HG02588 (cell line): ENCODE measurements around the gene WDR3.

ENCODE experiments used
- ATAC-seq: cut with Tn5 transposase; IDR thresholded peaks from one replicate; pipeline ENCODE4 v1.9.1; 2021; ENCODE audit warnings: mild to moderate bottlenecking, moderate library complexity; ENCODE audit not compliant: unreplicated experiment

WDR3 gene

GRCh38 chr1:117942293-117942692 is 12.8 kb downstream of the WDR3 start:
- no peak for ATAC-seq

- no peak for ATAC-seq
Observed at GRCh38 chr1:117952386-117952785, 22.8 kb downstream of the WDR3 start.

GRCh38 chr1:117959364-117959763 is 29.8 kb downstream of the WDR3 start:
- ATAC-seq, result no peak

GRCh38 chr1:117964290-117965038 is 34.9 kb downstream of the WDR3 start:
- ATAC-seq, result no peak

- ATAC-seq, result no peak
Observed at GRCh38 chr1:117967477-117967876, 37.9 kb downstream of the WDR3 start.

- ATAC-seq, result no peak
Observed at GRCh38 chr1:117967881-117968280, 38.3 kb downstream of the WDR3 start.

- no peak for ATAC-seq
Observed at GRCh38 chr1:117970252-117970651, 40.7 kb downstream of the WDR3 start.

- no peak for ATAC-seq
Observed at GRCh38 chr1:117971777-117972176, 42.2 kb downstream of the WDR3 start.

GRCh38 chr1:117976381-117976780 is 46.8 kb downstream of the WDR3 start:
- ATAC-seq, result no peak

- no peak for ATAC-seq
Observed at GRCh38 chr1:117981455-117982192, 52.1 kb downstream of the WDR3 start.

GRCh38 chr1:117985239-117985638 is 55.7 kb downstream of the WDR3 start:
- ATAC-seq, result no peak

- no peak for ATAC-seq
Observed at GRCh38 chr1:117985973-117986372, 56.4 kb downstream of the WDR3 start.

- no peak for ATAC-seq
Observed at GRCh38 chr1:118004312-118004711, 74.8 kb downstream of the WDR3 start.

GRCh38 chr1:118007391-118007790 is 77.9 kb downstream of the WDR3 start:
- ATAC-seq, result no peak

GRCh38 chr1:118008011-118008410 is 78.5 kb downstream of the WDR3 start:
- ATAC-seq, result no peak

GRCh38 chr1:118012515-118013124 is 83.1 kb downstream of the WDR3 start:
- ATAC-seq, result no peak

- ATAC-seq, result no peak
Observed at GRCh38 chr1:118013336-118013735, 83.8 kb downstream of the WDR3 start.

- no peak for ATAC-seq
Observed at GRCh38 chr1:118013938-118014337, 84.4 kb downstream of the WDR3 start.
